Liver (tissue), 9 donors: ENCODE data around the gene LRRC25. TPM values are rescaled to one million over a fixed set of nuclear protein-coding genes. Genes with fewer than 3 reads are reported as not detected.
"Not testable (repeated sequence)": the region's sequence is repeated elsewhere in the genome, so short reads cannot be mapped to it uniquely, and the experiment has no call there.

Experiments used
- DNase-seq: peaks from one replicate; pipeline ENCODE4 v3.0.0-alpha.2; 2017; ENCODE audit warnings: low spot score
- H3K27ac ChIP-seq, 2 donors: one replicate each; pipeline ENCODE4 v1.7.0; 2013; ENCODE audit warnings: inconsistent platforms in 2 of 2, low read length in 2 of 2, control low read depth in 1 of 2, low read depth in 1 of 2, mild to moderate bottlenecking in 1 of 2
- H3K27me3 ChIP-seq, 4 donors: one replicate each; pipeline versions ENCODE4 v1.6.1 to v1.7.0; 2013; ENCODE audit warnings: low read length in 3 of 4, inconsistent platforms in 1 of 4, mild to moderate bottlenecking in 1 of 4, moderate library complexity in 1 of 4; ENCODE audit not compliant: control insufficient read depth in 4 of 4, insufficient read depth in 4 of 4
- H3K36me3 ChIP-seq, 4 donors: one replicate each; pipeline versions ENCODE4 v1.6.1 to v1.7.0; 2013; ENCODE audit warnings: low read length in 3 of 4, mild to moderate bottlenecking in 3 of 4, low read depth in 1 of 4, moderate library complexity in 1 of 4; ENCODE audit not compliant: control insufficient read depth in 4 of 4, insufficient read depth in 3 of 4
- H3K4me1 ChIP-seq, 4 donors: one replicate each; pipeline versions ENCODE4 v1.6.1 to v1.7.0; 2013; ENCODE audit warnings: low read length in 3 of 4, mild to moderate bottlenecking in 3 of 4, moderate library complexity in 1 of 4; ENCODE audit not compliant: control insufficient read depth in 4 of 4, insufficient read depth in 4 of 4
- H3K4me3 ChIP-seq, 3 donors: one replicate each; pipeline versions ENCODE4 v1.6.1 to v1.7.0; 2013; ENCODE audit warnings: low read length in 3 of 3, control low read depth in 1 of 3, low read depth in 1 of 3, mild to moderate bottlenecking in 1 of 3
- H3K9ac ChIP-seq, 2 donors: one replicate each; pipeline ENCODE4 v1.7.0; 2013; ENCODE audit warnings: low read length in 2 of 2, mild to moderate bottlenecking in 2 of 2, moderate library complexity in 2 of 2, control low read depth in 1 of 2, low read depth in 1 of 2
- H3K9me3 ChIP-seq, 4 donors: one replicate each; pipeline versions ENCODE4 v1.6.1 to v1.7.0; 2013; ENCODE audit warnings: low read length in 3 of 4; ENCODE audit not compliant: control insufficient read depth in 4 of 4
- FOXA1 ChIP-seq: IDR thresholded peaks from 2 replicates; pipeline ENCODE4 v1.6.1; 2016; ENCODE audit warnings: antibody characterized with exemption
- FOXA2 ChIP-seq: IDR thresholded peaks from 2 replicates; pipeline ENCODE4 v1.6.1; 2016; ENCODE audit warnings: antibody characterized with exemption
- GABPA ChIP-seq, 2 donors: IDR thresholded peaks in 1 of 2; conservative IDR thresholded peaks in 1 of 2; 2 replicates each; pipeline ENCODE4 v1.6.1; 2016; ENCODE audit warnings: antibody characterized with exemption in 2 of 2, mild to moderate bottlenecking in 1 of 2, moderate library complexity in 1 of 2
- HNF4A ChIP-seq, 2 donors: conservative IDR thresholded peaks; 2 replicates each; pipeline ENCODE4 v1.6.1; 2016; ENCODE audit warnings: antibody characterized with exemption in 2 of 2, mild to moderate bottlenecking in 2 of 2
- HNF4G ChIP-seq: IDR thresholded peaks from 2 replicates; pipeline ENCODE4 v1.6.1; 2016; ENCODE audit warnings: antibody characterized with exemption
- JUND ChIP-seq, 2 donors: IDR thresholded peaks; 2 replicates each; pipeline ENCODE4 v1.6.1; 2016; ENCODE audit warnings: antibody characterized with exemption in 2 of 2
- NR2F2 ChIP-seq: IDR thresholded peaks from 2 replicates; pipeline ENCODE4 v1.6.1; 2016; ENCODE audit warnings: antibody characterized with exemption
- RAD21 ChIP-seq, 2 donors: IDR thresholded peaks; 2 replicates each; pipeline ENCODE4 v1.6.1; 2016; ENCODE audit warnings: antibody characterized with exemption in 2 of 2, mild to moderate bottlenecking in 2 of 2
- REST ChIP-seq: IDR thresholded peaks from 2 replicates; pipeline ENCODE4 v1.6.1; 2016; ENCODE audit warnings: antibody characterized with exemption, mild to moderate bottlenecking
- RXRA ChIP-seq, 2 donors: IDR thresholded peaks; 2 replicates each; pipeline ENCODE4 v1.6.1; 2017 to 2018; ENCODE audit warnings: antibody characterized with exemption in 2 of 2, mild to moderate bottlenecking in 1 of 2
- SP1 ChIP-seq: IDR thresholded peaks from 2 replicates; pipeline ENCODE4 v1.6.1; 2018; ENCODE audit warnings: antibody characterized with exemption, mild to moderate bottlenecking
- TAF1 ChIP-seq: conservative IDR thresholded peaks from 2 replicates; pipeline ENCODE4 v1.6.1; 2016; ENCODE audit warnings: antibody characterized with exemption, mild to moderate bottlenecking
- WGBS: extraction: QIAGEN DNeasy Blood & Tissue Kit; methylation state at CpG from one replicate; pipeline ENCODE4 v1.1.7; 2013; 5-methylcytosine and 5-hydroxymethylcytosine counted together
- polyA plus RNA-seq, 2 donors: library from polyadenylated mRNA; stranded (reverse) in 1 of 2; unstranded in 1 of 2; fragments of 200-250 nt in 1 of 2; fragments of >200 nt in 1 of 2; fragmentation: Nextera tagmentation in 1 of 2; extraction: Ambion mirVana in 1 of 2; gene quantifications; one replicate each; pipeline versions ENCODE4 v1.2.1 to v1.2.3, GENCODE V29; 2013 to 2015
- total RNA-seq, 2 donors: library from RNA; depleted of rRNA; stranded (reverse); fragments of >200 nt; gene quantifications; one replicate each; pipeline ENCODE4 v1.2.3, GENCODE V29; 2014
- TF ChIP-seq, protein P1 (sequence below): IDR thresholded peaks from 2 replicates; pipeline ENCODE4 v1.6.1; 2016; ENCODE audit warnings: antibody characterized with exemption
- TF ChIP-seq, protein P2 (sequence below): IDR thresholded peaks from 2 replicates; pipeline ENCODE4 v1.6.1; 2016; ENCODE audit warnings: antibody characterized with exemption
- donor health status: healthy.
- donor health status: healthy.
- donor health status: healthy.
- donor health status: healthy.
- donor health status: healthy.

Gene LRRC25
- total and polyA plus RNA-seq, 4 donors: 2.3 to 13.4 (median 6.9) TPM

DNA sequence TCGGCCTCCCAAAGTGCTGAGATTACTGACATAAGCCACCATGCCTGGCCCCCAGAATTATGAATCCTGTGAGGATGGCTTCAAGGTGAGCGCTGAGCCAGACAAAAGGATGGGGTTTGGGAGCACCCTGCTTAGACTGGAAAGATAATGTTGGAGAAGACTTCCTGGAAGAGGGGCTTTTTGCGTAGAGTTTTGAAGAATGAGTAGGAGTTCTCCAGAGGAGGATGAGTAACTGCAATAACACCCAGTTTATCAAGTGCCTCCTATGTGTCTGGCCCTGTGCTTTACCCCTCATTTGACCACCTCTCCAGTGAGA is 12.1 kb downstream of the LRRC25 start:
- Histone ChIP-seq H3K4me1 (peaks cover 8 to 38% (median 23%) of the 10 kb centered on the region in 4 donors), H3K27me3 (no peaks in the 10 kb centered on the region), H3K27ac (peak overlapping the region; percentile 90), H3K9ac (peak overlapping the region in 1 of 2 donors; percentile 16), H3K4me3 (no peak overlapping the region), H3K9me3 (no peaks in the 10 kb centered on the region), H3K36me3 (peaks cover 0 to 5% (median 0%) of the 10 kb centered on the region in 4 donors)
- DNase-seq: no peak
- WGBS: 97% methylated on average over 3 of the region's 3 CpGs
- TF ChIP-seq REST (no peak), RAD21 (IDR thresholded peaks at IDR 0.05) (no peak), TAF1 (no peak), FOXA1 (no peak), RXRA (IDR thresholded peaks at IDR 0.05) (no peak), FOXA2 (no peak), HNF4A (conservative IDR thresholded peaks at IDR 0.05) (no peak)
- TF ChIP-seq, protein P1, sequence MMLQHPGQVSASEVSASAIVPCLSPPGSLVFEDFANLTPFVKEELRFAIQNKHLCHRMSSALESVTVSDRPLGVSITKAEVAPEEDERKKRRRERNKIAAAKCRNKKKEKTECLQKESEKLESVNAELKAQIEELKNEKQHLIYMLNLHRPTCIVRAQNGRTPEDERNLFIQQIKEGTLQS: no peak
- TF ChIP-seq, protein P2, sequence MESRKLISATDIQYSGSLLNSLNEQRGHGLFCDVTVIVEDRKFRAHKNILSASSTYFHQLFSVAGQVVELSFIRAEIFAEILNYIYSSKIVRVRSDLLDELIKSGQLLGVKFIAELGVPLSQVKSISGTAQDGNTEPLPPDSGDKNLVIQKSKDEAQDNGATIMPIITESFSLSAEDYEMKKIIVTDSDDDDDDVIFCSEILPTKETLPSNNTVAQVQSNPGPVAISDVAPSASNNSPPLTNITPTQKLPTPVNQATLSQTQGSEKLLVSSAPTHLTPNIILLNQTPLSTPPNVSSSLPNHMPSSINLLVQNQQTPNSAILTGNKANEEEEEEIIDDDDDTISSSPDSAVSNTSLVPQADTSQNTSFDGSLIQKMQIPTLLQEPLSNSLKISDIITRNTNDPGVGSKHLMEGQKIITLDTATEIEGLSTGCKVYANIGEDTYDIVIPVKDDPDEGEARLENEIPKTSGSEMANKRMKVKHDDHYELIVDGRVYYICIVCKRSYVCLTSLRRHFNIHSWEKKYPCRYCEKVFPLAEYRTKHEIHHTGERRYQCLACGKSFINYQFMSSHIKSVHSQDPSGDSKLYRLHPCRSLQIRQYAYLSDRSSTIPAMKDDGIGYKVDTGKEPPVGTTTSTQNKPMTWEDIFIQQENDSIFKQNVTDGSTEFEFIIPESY: no peak

DNA sequence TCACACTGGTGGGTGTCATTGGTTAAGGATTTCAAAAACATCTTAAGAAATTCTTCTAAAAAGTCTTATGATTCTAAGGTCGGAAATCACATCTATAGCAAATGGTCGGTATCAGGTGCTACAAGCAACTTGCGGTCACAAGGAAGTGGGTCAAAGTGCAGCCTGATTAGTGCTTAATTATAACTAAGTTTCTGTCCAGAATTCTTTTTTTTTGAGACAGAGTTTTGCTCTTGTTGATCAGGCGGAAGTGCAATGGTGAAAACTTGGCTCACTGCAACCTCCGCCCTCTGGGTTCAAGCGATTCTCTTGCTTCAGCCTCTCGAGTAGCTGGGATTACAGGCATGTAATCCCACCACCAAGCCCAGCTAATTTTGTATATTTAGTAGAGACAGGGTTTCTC is 12.6 kb downstream of the LRRC25 start:
- no peaks in the 10 kb centered on the region for H3K27me3 ChIP-seq
- H3K36me3 ChIP-seq: peaks cover 0 to 3% (median 0%) of the 10 kb centered on the region in 4 donors
- H3K9ac ChIP-seq: no peak overlapping the region
- peaks cover 9 to 40% (median 26%) of the 10 kb centered on the region in 4 donors for H3K4me1 ChIP-seq
- peak overlapping the region in 1 of 2 donors; percentile 90 for H3K27ac ChIP-seq
- H3K9me3 ChIP-seq: no peaks in the 10 kb centered on the region
- H3K4me3 ChIP-seq: no peak overlapping the region
- TF ChIP-seq NR2F2 (no peak), FOXA2 (no peak), HNF4A (conservative IDR thresholded peaks at IDR 0.05) (no peak), SP1 (no peak), GABPA (IDR thresholded peaks at IDR 0.05 in 1 of 2, conservative IDR thresholded peaks at IDR 0.05 in 1 of 2) (no peak), JUND (IDR thresholded peaks at IDR 0.05) (no peak), REST (no peak), RAD21 (IDR thresholded peaks at IDR 0.05) (no peak), HNF4G (no peak), FOXA1 (no peak), RXRA (IDR thresholded peaks at IDR 0.05) (no peak)
- TF ChIP-seq, protein P1: no peak
- TF ChIP-seq, protein P2: no peak
- WGBS: 79% methylated on average over 7 of the region's 7 CpGs
- no peak for DNase-seq

- H3K9me3 ChIP-seq, H3K36me3 ChIP-seq, H3K4me3 ChIP-seq, DNase-seq, H3K27me3 ChIP-seq, H3K9ac ChIP-seq: not testable (repeated sequence)
- WGBS: 85% methylated on average over 11 of the region's 11 CpGs
- H3K27ac ChIP-seq: peak overlapping the region; percentile 86 to 88
- peaks cover 13 to 46% (median 30%) of the 10 kb centered on the region in 4 donors for H3K4me1 ChIP-seq
These were observed 13.8 kb downstream of the LRRC25 start for GRCh38 chr19:18383622-18384021.
